Testis (tissue), 2 donors: Measurements from ENCODE around the gene SRRM2.

ENCODE experiments used
- POLR2A ChIP-seq: fragments of 450-650 bp; IDR thresholded peaks from one replicate; pipeline ENCODE4 v1.6.1; 2017; ENCODE audit warnings: antibody characterized with exemption, mild to moderate bottlenecking, moderate library complexity
- TF ChIP-seq, protein P1 (sequence below), 3 experiments: fragments of 450-650 bp in 2 of 3; fragments of 200-600 bp in 1 of 3; sonication (generic) in 1 of 3; IDR thresholded peaks; one replicate each; pipeline ENCODE4 v1.5.1; 2016 to 2019; ENCODE audit warnings: antibody characterized with exemption in 3 of 3, mild to moderate bottlenecking in 2 of 3, moderate library complexity in 1 of 3

GRCh38 chr16:2768403-2769089, 16.1 kb downstream of the SRRM2 start:
- TF ChIP-seq POLR2A = no peak
- TF ChIP-seq, protein P1, sequence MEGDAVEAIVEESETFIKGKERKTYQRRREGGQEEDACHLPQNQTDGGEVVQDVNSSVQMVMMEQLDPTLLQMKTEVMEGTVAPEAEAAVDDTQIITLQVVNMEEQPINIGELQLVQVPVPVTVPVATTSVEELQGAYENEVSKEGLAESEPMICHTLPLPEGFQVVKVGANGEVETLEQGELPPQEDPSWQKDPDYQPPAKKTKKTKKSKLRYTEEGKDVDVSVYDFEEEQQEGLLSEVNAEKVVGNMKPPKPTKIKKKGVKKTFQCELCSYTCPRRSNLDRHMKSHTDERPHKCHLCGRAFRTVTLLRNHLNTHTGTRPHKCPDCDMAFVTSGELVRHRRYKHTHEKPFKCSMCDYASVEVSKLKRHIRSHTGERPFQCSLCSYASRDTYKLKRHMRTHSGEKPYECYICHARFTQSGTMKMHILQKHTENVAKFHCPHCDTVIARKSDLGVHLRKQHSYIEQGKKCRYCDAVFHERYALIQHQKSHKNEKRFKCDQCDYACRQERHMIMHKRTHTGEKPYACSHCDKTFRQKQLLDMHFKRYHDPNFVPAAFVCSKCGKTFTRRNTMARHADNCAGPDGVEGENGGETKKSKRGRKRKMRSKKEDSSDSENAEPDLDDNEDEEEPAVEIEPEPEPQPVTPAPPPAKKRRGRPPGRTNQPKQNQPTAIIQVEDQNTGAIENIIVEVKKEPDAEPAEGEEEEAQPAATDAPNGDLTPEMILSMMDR (IDR thresholded peaks at IDR 0.05) = no peak
